Neuronal stem cell (in vitro differentiated cells): Measurements from ENCODE around the gene TMEM198.

Experiments used
- DNase-seq: peaks from one replicate; pipeline ENCODE4 v3.0.0-alpha.2; 2013; ENCODE audit warnings: low spot score
- H2AFZ ChIP-seq: one replicate; pipeline ENCODE4 v1.6.1; 2013; ENCODE audit warnings: mild to moderate bottlenecking, low read length, inconsistent platforms
- H2AK5ac ChIP-seq: 2 replicates; pipeline ENCODE4 v1.6.1; 2013; ENCODE audit warnings: low read depth, mild to moderate bottlenecking, inconsistent platforms, low read length, moderate library complexity, mixed read lengths
- H2BK120ac ChIP-seq: 2 replicates; pipeline ENCODE4 v1.6.1; 2013; ENCODE audit warnings: low read depth, mild to moderate bottlenecking, inconsistent platforms, low read length, moderate library complexity, mixed read lengths
- H2BK12ac ChIP-seq: one replicate; pipeline ENCODE4 v1.6.1; 2013; ENCODE audit warnings: low read length, inconsistent platforms
- H2BK15ac ChIP-seq: 2 replicates; pipeline ENCODE4 v1.6.1; 2013; ENCODE audit warnings: mild to moderate bottlenecking, low read length, inconsistent platforms, mixed read lengths
- H2BK5ac ChIP-seq: one replicate; pipeline ENCODE4 v1.6.1; 2013; ENCODE audit warnings: inconsistent platforms, mild to moderate bottlenecking, low read length, moderate library complexity
- H3K14ac ChIP-seq: one replicate; pipeline ENCODE4 v1.6.1; 2013; ENCODE audit warnings: low read length, inconsistent platforms
- H3K18ac ChIP-seq: 2 replicates; pipeline ENCODE4 v1.6.1; 2013; ENCODE audit warnings: low read length, inconsistent platforms
- H3K23ac ChIP-seq: 2 replicates; pipeline ENCODE4 v1.6.1; 2013; ENCODE audit warnings: low read depth, mild to moderate bottlenecking, mixed read lengths, low read length, inconsistent platforms; ENCODE audit not compliant: poor library complexity
- H3K27ac ChIP-seq: replicated peaks from 3 replicates; pipeline ENCODE4 v1.5.1; 2013; ENCODE audit warnings: low read length, inconsistent platforms
- H3K27me3 ChIP-seq, 3 experiments: 2 replicates each; pipeline ENCODE4 v1.6.1; 2013; ENCODE audit warnings: low read length in 3 of 3, mild to moderate bottlenecking in 2 of 3, inconsistent platforms in 1 of 3, low read depth in 1 of 3, mixed read lengths in 1 of 3, moderate library complexity in 1 of 3; ENCODE audit not compliant: control insufficient read depth in 3 of 3, insufficient read depth in 3 of 3
- H3K36me3 ChIP-seq, 2 donors: replicated peaks in 1 of 2; 2 replicates each; pipeline ENCODE4 v1.6.1; 2013; ENCODE audit warnings: low read length in 2 of 2; ENCODE audit not compliant: control insufficient read depth in 2 of 2, insufficient read depth in 2 of 2
- H3K4ac ChIP-seq: 2 replicates; pipeline ENCODE4 v1.6.1; 2013; ENCODE audit warnings: inconsistent platforms, mild to moderate bottlenecking, low read length, moderate library complexity
- H3K4me1 ChIP-seq, 2 donors: 1 replicate in 1 of 2; 2 replicates in 1 of 2; pipeline ENCODE4 v1.6.1; 2013; ENCODE audit warnings: low read length in 2 of 2, low read depth in 1 of 2; ENCODE audit not compliant: control insufficient read depth in 2 of 2, insufficient read depth in 1 of 2
- H3K4me2 ChIP-seq: one replicate; pipeline ENCODE4 v1.6.1; 2013; ENCODE audit warnings: mild to moderate bottlenecking, low read length, inconsistent platforms; ENCODE audit not compliant: insufficient read depth, poor library complexity, severe bottlenecking
- H3K4me3 ChIP-seq, 2 donors: 2 replicates each; pipeline ENCODE4 v1.5.1; 2013; ENCODE audit warnings: low read length in 2 of 2, mild to moderate bottlenecking in 2 of 2, inconsistent platforms in 1 of 2, moderate library complexity in 1 of 2
- H3K79me1 ChIP-seq: one replicate; pipeline ENCODE4 v1.6.1; 2013; ENCODE audit warnings: low read depth, mild to moderate bottlenecking, inconsistent platforms, low read length, moderate library complexity
- H3K9ac ChIP-seq: one replicate; pipeline ENCODE4 v1.6.1; 2013; ENCODE audit warnings: mild to moderate bottlenecking, low read depth, low read length, inconsistent platforms; ENCODE audit not compliant: poor library complexity
- H3K9me3 ChIP-seq, 2 donors: replicated peaks in 1 of 2; 2 replicates each; pipeline versions ENCODE3 to v1.6.1; 2013; ENCODE audit warnings: low read length in 2 of 2, mild to moderate bottlenecking in 2 of 2, inconsistent platforms in 1 of 2, low read depth in 1 of 2, mixed read lengths in 1 of 2, moderate library complexity in 1 of 2; ENCODE audit not compliant: control insufficient read depth in 2 of 2, insufficient read depth in 1 of 2
- H4K8ac ChIP-seq: one replicate; pipeline ENCODE4 v1.6.1; 2013; ENCODE audit warnings: low read depth, mild to moderate bottlenecking, inconsistent platforms, low read length, moderate library complexity
- H4K91ac ChIP-seq: one replicate; pipeline ENCODE4 v1.6.1; 2013; ENCODE audit warnings: low read length, low read depth, mild to moderate bottlenecking, inconsistent platforms; ENCODE audit not compliant: poor library complexity
- WGBS, 2 donors: extraction: QIAGEN DNeasy Blood & Tissue Kit; methylation state at CpG; one replicate each; pipeline ENCODE4 v1.1.7; 2013; ENCODE audit warnings: missing lambda C conversion rate in 2 of 2, mixed read lengths in 1 of 2; ENCODE audit not compliant: insufficient read length in 2 of 2, insufficient replicate concordance in 1 of 2; ENCODE audit errors: extremely low coverage in 2 of 2; 5-methylcytosine and 5-hydroxymethylcytosine counted together

Gene TMEM198

GRCh38 chr2:219506802-219507526 is 36.9 kb upstream of the TMEM198 start:
- H3K4me3 ChIP-seq: no peak overlapping the region
- H3K14ac ChIP-seq: peak overlapping the region; percentile 31
- H2BK5ac ChIP-seq: no peak overlapping the region
- H3K9ac ChIP-seq: no peak overlapping the region
- no peak overlapping the region for H3K4ac ChIP-seq
- H3K4me1 ChIP-seq: peaks cover 20 to 39% of the 10 kb centered on the region in 2 donors
- peaks cover 0 to 10% (median 8%) of the 10 kb centered on the region in 3 experiments for H3K27me3 ChIP-seq
- peak overlapping the region; percentile 73 for H3K23ac ChIP-seq
- no peak overlapping the region for H2BK120ac ChIP-seq
- H2AFZ ChIP-seq: peak overlapping the region; percentile 59
- H3K79me1 ChIP-seq: no peaks in the 10 kb centered on the region
- H2AK5ac ChIP-seq: peak overlapping the region; percentile 61
- peak overlapping the region; percentile 48 for H3K18ac ChIP-seq
- no peak overlapping the region for H2BK12ac ChIP-seq
- no peak overlapping the region for H4K91ac ChIP-seq
- DNase-seq: no peak
- no CpG with 5 or more reads among the region's 17 CpGs for WGBS, 2 donors
- no peak overlapping the region for H2BK15ac ChIP-seq
- H3K9me3 ChIP-seq: peaks cover 0 to 2% of the 10 kb centered on the region in 2 donors
- H3K27ac ChIP-seq: no peak overlapping the region
- H4K8ac ChIP-seq: no peak overlapping the region
- H3K36me3 ChIP-seq: peaks cover 5% of the 10 kb centered on the region in 2 donors
- H3K4me2 ChIP-seq: no peak overlapping the region

DNA sequence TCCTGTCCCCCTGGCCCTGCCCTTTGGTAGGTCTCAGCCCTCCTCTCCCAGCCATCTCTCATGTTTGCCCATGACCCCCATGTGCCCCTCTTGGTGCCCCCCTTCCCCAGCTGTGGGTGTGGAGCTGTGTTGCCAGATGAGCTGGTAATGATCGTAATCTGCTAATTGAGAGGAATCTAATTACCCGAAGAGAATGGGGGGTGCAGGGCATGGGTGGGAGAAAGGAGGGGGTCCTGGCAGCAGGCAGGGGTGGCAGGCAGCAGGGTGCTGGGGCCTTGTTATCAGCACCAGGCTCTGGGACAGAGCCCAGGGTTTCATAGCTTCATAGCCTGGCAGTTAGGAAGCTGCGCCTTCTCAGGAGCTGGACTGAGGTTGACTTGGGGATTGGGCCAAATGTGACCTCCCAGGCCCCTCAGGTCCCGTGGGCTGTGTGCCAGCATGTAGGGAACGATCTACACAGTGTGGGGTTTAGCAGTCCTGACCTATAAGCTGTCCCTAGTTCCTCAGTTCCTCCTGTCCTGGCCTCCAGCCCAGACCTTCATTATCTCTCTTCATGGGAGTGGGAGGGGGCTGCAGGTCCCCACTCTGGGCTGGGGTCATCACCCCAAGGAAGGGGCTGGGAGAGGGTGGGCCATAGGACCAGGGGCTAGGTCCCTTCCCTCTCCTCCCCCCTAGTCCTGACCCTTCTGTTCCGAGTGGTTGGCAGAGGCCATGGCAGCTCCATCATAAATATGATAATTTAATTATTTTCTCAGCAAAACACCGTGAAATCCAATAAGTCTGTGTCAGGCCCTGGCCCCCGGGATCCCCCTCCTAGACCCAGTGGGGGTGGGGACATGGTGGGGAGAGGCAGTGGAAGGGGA is 36.0 kb upstream of the TMEM198 start:
- H3K27ac ChIP-seq: no peak overlapping the region
- H3K14ac ChIP-seq: peak overlapping the region; percentile 31
- H2BK5ac ChIP-seq: no peak overlapping the region
- H3K4ac ChIP-seq: no peak overlapping the region
- no peak for DNase-seq
- no peak overlapping the region for H3K9ac ChIP-seq
- H3K9me3 ChIP-seq: peaks cover 0 to 2% of the 10 kb centered on the region in 2 donors
- H2AK5ac ChIP-seq: peak overlapping the region; percentile 61
- H3K27me3 ChIP-seq: peaks cover 0 to 18% (median 13%) of the 10 kb centered on the region in 3 experiments
- H3K18ac ChIP-seq: no peak overlapping the region
- WGBS, 2 donors: no CpG with 5 or more reads among the region's 8 CpGs
- H3K4me3 ChIP-seq: no peak overlapping the region
- H2BK120ac ChIP-seq: no peak overlapping the region
- H2AFZ ChIP-seq: no peak overlapping the region
- H4K91ac ChIP-seq: no peak overlapping the region
- H3K4me2 ChIP-seq: no peak overlapping the region
- no peak overlapping the region for H2BK15ac ChIP-seq
- peaks cover 5% of the 10 kb centered on the region in 2 donors for H3K36me3 ChIP-seq
- no peak overlapping the region for H4K8ac ChIP-seq
- H3K4me1 ChIP-seq: peaks cover 25 to 46% of the 10 kb centered on the region in 2 donors
- H2BK12ac ChIP-seq: no peak overlapping the region
- H3K23ac ChIP-seq: no peak overlapping the region
- H3K79me1 ChIP-seq: no peaks in the 10 kb centered on the region

DNA sequence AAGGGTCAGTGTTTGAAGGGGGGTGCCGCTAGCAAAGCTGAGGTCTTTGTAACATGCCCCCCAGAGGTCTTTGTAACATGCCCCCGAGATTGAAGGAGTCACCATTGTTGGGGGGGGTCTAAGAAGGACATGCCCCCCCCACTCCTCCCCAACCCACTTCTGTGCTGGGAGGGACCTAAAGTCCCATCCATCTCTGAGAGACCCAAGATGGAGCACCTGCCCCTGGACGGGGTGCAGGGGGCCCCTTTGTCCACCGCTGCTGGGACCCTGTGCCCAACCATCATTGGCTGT is 35.4 kb upstream of the TMEM198 start:
- H2AK5ac ChIP-seq: no peak overlapping the region
- no peak overlapping the region for H2BK5ac ChIP-seq
- peaks cover 0 to 2% of the 10 kb centered on the region in 2 donors for H3K9me3 ChIP-seq
- H3K4me3 ChIP-seq: no peak overlapping the region
- H2BK12ac ChIP-seq: no peak overlapping the region
- no peak overlapping the region for H3K14ac ChIP-seq
- WGBS, 2 donors: no CpG with 5 or more reads among the region's 4 CpGs
- H3K27ac ChIP-seq: no peak overlapping the region
- H3K36me3 ChIP-seq: peaks cover 5% of the 10 kb centered on the region in 2 donors
- no peak overlapping the region for H2BK15ac ChIP-seq
- H3K18ac ChIP-seq: peak overlapping the region; percentile 13
- H3K4me1 ChIP-seq: peaks cover 29 to 47% of the 10 kb centered on the region in 2 donors
- H4K91ac ChIP-seq: no peak overlapping the region
- no peak overlapping the region for H4K8ac ChIP-seq
- peaks cover 0 to 24% (median 17%) of the 10 kb centered on the region in 3 experiments for H3K27me3 ChIP-seq
- no peak overlapping the region for H3K4me2 ChIP-seq
- H2AFZ ChIP-seq: no peak overlapping the region
- H2BK120ac ChIP-seq: no peak overlapping the region
- H3K79me1 ChIP-seq: no peaks in the 10 kb centered on the region
- no peak overlapping the region for H3K23ac ChIP-seq
- no peak overlapping the region for H3K4ac ChIP-seq
- no peak for DNase-seq
- no peak overlapping the region for H3K9ac ChIP-seq
